KOPT-K1 (cell line): Measurements from ENCODE around the gene NKAIN2.
"Not testable (repeated sequence)": the region's sequence is repeated elsewhere in the genome, so short reads cannot be mapped to it uniquely, and the experiment has no call there.

ENCODE experiments used
- H3K27ac ChIP-seq: fragments of 200-600 bp; sonication (generic); 2 replicates; pipeline ENCODE4 v1.5.1; 2016; ENCODE audit warnings: antibody characterized with exemption, mild to moderate bottlenecking, low read depth, low read length; ENCODE audit not compliant: poor library complexity, severe bottlenecking
- H3K36me3 ChIP-seq: fragments of 200-600 bp; sonication (generic); 2 replicates; pipeline ENCODE4 v1.5.1; 2017; ENCODE audit warnings: antibody characterized with exemption, mild to moderate bottlenecking, low read length, moderate library complexity; ENCODE audit not compliant: insufficient read depth
- H3K9me3 ChIP-seq: fragments of 200-600 bp; sonication (generic); 2 replicates; pipeline ENCODE4 v1.5.1; 2017; ENCODE audit warnings: antibody characterized with exemption, low read length, mild to moderate bottlenecking; ENCODE audit not compliant: insufficient read depth, poor library complexity, severe bottlenecking

Gene NKAIN2

GRCh38 chr6:124682751-124683150, 879.1 kb downstream of the NKAIN2 start:
- Histone ChIP-seq H3K36me3 (no peaks in the 10 kb centered on the region), H3K27ac (no peak overlapping the region), H3K9me3 (no peaks in the 10 kb centered on the region)

GRCh38 chr6:124683507-124683906, 879.8 kb downstream of the NKAIN2 start:
- Histone ChIP-seq H3K27ac (no peak overlapping the region), H3K9me3 (no peaks in the 10 kb centered on the region), H3K36me3 (no peaks in the 10 kb centered on the region)

DNA sequence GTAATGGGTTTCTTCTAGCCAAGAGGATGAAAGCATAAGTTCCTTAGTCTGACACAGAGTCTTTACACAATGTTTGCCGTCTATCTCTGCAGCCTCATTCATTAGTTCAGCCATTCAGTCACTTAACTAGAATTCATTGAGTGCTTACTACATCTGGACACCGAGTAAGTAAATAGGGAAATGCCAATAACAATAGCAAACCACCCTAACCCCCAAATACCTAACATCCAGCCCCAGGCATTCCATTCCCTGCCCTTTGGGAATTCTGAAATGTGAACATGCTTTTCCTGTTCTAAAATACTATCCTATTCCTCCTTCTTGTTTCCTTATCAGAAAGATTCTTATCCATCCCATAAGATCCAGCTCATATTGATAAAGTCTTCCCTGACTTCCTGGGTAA, 881.0 kb downstream of the NKAIN2 start:
- Histone ChIP-seq H3K27ac (no peak overlapping the region), H3K9me3 (no peaks in the 10 kb centered on the region), H3K36me3 (no peaks in the 10 kb centered on the region)

DNA sequence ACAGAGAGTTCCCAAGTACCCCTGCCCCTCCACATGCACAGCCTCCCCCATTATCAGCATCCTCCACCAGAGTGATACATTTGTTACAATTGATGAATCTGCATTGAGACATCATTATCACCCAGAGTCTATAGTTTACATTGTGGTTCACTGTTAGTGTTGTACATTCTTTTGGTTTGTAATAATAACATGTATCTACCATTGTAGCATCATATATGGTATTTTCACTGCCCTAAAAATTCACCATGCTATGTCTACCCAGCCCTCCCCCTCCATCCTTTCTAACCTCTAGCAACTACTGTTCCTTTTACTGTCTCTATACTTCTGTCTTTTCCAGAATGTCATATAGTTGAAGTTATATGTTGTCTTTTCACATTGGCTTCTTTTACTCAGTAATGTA, 884.7 kb downstream of the NKAIN2 start:
- Histone ChIP-seq H3K36me3 (no peaks in the 10 kb centered on the region), H3K27ac (no peak overlapping the region), H3K9me3 (no peaks in the 10 kb centered on the region)

DNA sequence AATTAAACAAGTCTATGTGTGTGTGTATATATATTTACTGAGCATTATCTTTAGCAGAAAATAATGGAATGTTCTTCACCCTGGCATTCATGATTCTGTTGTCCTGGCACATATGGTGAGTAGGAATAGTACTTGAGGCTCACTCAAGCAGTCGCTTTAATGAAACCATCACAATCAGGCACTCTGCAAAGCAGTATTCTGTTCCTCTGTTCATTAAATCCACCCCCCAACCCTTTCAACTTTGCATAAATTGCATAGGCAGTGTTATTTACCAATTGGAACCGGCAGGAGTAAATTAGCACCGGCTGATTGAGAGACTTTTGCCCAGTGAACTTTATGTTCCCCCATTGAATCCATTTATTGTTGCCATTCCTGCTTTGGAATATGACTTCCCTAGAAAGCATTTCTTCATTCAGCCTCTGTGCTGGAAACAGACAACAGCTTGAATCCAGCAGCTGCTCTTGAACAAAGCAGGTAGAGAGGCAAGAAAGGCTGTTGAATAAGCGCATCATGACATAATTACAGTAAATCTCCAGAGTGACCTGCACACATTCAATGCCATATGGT, 890.6 kb downstream of the NKAIN2 start:
- Histone ChIP-seq H3K27ac (no peak overlapping the region), H3K9me3 (no peaks in the 10 kb centered on the region), H3K36me3 (no peaks in the 10 kb centered on the region)

DNA sequence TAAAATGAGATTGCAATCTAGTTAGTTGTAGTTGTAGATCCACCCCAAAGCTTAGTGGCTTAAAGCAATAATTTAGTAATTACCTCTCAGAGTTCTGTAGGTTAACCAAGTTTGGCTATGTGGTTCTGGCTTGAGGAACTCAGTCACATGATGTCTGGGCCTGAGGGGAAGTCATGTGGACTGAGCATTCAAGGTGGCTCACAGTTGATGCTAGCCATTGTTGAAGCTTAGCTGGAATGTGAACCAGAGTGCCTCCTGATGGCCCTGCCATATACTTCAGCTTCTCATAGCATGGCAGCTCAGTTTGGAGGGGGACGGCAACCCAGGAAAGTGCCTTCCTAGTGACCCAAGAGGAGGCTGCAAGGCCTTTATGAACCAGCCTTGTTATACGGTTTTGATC, 895.4 kb downstream of the NKAIN2 start:
- Histone ChIP-seq H3K36me3 (no peaks in the 10 kb centered on the region), H3K9me3 (no peaks in the 10 kb centered on the region), H3K27ac (no peak overlapping the region)

GRCh38 chr6:124703541-124703940, 899.9 kb downstream of the NKAIN2 start:
- Histone ChIP-seq H3K9me3 (no peaks in the 10 kb centered on the region), H3K36me3 (no peaks in the 10 kb centered on the region), H3K27ac (no peak overlapping the region)

DNA sequence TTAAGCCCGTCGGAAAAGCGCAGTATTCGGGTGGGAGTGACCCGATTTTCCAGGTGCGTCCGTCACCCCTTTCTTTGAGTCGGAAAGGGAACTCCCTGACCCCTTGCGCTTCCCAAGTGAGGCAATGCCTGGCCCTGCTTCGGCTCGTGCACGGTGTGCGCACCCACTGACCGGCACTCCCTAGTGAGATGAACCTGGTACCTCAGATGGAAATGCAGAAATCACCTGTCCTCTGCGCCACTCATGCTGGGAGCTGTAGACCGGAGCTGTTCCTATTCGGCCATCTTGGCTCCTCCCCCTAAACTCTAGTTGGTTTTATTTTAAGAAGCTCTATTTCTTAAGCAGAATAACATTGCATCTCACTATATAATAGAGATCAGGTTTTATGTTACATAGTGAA, 908.9 kb downstream of the NKAIN2 start:
- H3K27ac ChIP-seq, H3K9me3 ChIP-seq, H3K36me3 ChIP-seq: not testable (repeated sequence)

GRCh38 chr6:124714728-124715127, 911.1 kb downstream of the NKAIN2 start:
- no peaks in the 10 kb centered on the region for H3K36me3 ChIP-seq
- H3K9me3 ChIP-seq, result no peaks in the 10 kb centered on the region
- H3K27ac ChIP-seq, result no peak overlapping the region

DNA sequence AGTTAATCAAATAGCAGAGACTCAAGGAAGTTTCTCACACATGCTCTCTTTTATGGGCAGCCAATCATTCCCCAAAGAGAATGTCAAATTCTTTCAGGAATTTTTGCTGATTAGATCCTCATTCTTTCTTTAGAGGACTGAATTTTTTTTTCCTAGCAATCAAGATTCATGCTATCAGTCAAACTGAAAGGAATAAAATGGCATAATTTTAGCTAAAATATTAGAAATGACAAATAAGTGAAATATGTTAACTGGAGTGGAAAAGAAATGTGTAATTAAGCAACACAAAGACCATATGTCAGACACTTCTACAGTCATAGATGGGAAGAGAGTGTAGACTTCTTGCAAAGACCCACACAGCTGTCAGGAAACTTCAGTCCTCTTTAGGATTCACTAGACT, 916.2 kb downstream of the NKAIN2 start:
- H3K27ac ChIP-seq, result no peak overlapping the region
- H3K36me3 ChIP-seq, result no peaks in the 10 kb centered on the region
- no peaks in the 10 kb centered on the region for H3K9me3 ChIP-seq

- H3K27ac ChIP-seq, result no peak overlapping the region
- no peaks in the 10 kb centered on the region for H3K36me3 ChIP-seq
- H3K9me3 ChIP-seq, result no peaks in the 10 kb centered on the region
Measured at GRCh38 chr6:124721331-124721730, 917.7 kb downstream of the NKAIN2 start.

- H3K36me3 ChIP-seq, result no peaks in the 10 kb centered on the region
- no peaks in the 10 kb centered on the region for H3K9me3 ChIP-seq
- no peak overlapping the region for H3K27ac ChIP-seq
Measured at GRCh38 chr6:124722141-124722878, 918.6 kb downstream of the NKAIN2 start.

DNA sequence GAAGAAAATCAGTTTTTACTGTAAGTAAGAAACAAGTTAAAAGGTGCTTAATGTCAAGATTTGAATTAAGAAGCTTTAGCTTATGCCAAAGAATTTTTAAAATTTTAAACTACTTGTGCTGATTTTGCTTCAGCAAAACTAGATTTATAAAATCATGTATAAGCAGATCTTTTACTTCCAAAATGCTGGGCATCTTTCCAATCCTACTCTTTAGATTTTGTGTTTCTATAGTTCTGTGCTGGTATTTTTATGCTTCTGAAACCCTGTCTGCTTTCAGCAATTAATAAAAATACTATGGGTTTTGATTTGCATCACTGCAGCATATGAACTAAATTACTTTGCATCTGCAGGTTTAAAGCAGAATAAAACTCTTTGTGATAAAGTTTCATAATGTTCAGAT, 920.0 kb downstream of the NKAIN2 start:
- no peaks in the 10 kb centered on the region for H3K9me3 ChIP-seq
- no peaks in the 10 kb centered on the region for H3K36me3 ChIP-seq

DNA sequence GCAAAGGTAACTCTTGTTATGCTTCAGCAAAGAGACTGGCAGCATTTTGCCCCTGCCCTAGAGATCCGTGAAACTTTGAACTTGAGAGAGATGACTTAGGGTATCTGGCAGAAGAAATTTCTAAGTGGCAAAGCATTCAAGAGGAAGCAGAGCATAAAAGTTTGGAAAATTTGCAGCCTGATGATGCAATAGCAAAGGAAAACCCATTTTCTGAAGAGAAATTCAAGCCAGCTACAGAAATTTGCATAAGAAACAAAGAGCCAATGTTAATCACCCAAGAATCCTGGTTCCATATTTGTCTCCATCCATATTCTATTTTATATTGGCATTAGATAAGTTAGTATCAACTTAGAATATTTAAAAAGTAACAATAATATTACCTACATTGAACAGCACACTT, 934.1 kb downstream of the NKAIN2 start:
- not testable (repeated sequence) for H3K9me3 ChIP-seq, H3K36me3 ChIP-seq, H3K27ac ChIP-seq

More for the DNA sequence above, 920.0 kb downstream of the NKAIN2 start:
- H3K27ac ChIP-seq, result no peak overlapping the region

GRCh38 chr6:124738482-124738881, 934.8 kb downstream of the NKAIN2 start:
- Histone ChIP-seq H3K27ac (no peak overlapping the region), H3K9me3 (no peaks in the 10 kb centered on the region), H3K36me3 (no peaks in the 10 kb centered on the region)

- Histone ChIP-seq H3K9me3 (no peaks in the 10 kb centered on the region), H3K36me3 (no peaks in the 10 kb centered on the region), H3K27ac (no peak overlapping the region)
Measured at GRCh38 chr6:124741341-124741740, 937.7 kb downstream of the NKAIN2 start.
